ENCODE results near the gene GMDS. TPM values are rescaled to one million over a fixed set of nuclear protein-coding genes. Genes with fewer than 3 reads are reported as not detected.

GMDS gene
- total and polyA plus RNA-seq, 2 donors (not counting 1 experiment from before 2014, with no cell fraction given), result 12.7 to 34.5 TPM

DNA sequence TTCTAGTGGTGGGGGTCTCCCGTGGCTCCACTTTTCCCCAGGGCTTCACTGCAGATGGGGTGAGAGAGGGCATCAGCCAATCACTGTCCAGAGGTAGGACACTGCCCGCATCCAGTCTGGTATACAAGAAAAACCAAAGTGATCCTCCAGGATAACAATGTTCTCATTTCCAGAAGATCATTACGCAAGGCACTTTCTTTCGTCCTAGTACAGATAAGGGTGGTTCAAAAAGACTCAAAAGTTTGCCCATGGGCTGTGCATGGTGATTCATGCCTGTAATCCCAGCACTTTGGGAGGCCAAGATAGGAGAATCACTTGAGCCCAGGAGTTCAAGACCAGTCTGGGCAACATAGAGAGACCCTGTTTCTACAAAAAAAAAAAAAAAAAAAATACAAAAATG is 16.4 kb downstream of the GMDS start:
- DNase-seq (ENCODE audit: low read depth in 2 of 2), result no peak
- Histone ChIP-seq H2AFZ (ENCODE audit: low read length) (no peak overlapping the region), H3K4me3 (replicated peaks in 1 of 4; ENCODE audit: control extremely low read depth in 1 of 4, insufficient read depth in 1 of 4, low read depth in 3 of 4, low read length in 4 of 4) (no peak overlapping the region), H3K4me2 (ENCODE audit: extremely low read depth, insufficient read depth, low read length) (no peak overlapping the region), H3K9ac (ENCODE audit: insufficient read depth, low read length) (no peak overlapping the region), H3K27ac (ENCODE audit: insufficient read depth, low read length) (no peak overlapping the region), H3K79me2 (ENCODE audit: control insufficient read depth, insufficient read depth, low read length) (no peaks in the 10 kb centered on the region), H3K9me3 (ENCODE audit: control insufficient read depth, insufficient read depth, low read depth, low read length) (no peaks in the 10 kb centered on the region), H3K36me3 (ENCODE audit: control insufficient read depth, insufficient read depth, low read length) (no peaks in the 10 kb centered on the region), H3K27me3 (ENCODE audit: control insufficient read depth, insufficient read depth, low read length) (no peaks in the 10 kb centered on the region), H3K4me1 (ENCODE audit: control insufficient read depth, extremely low read depth, insufficient read depth, low read length) (peaks cover 3% of the 10 kb centered on the region), H4K20me1 (ENCODE audit: control insufficient read depth, extremely low read depth, insufficient read depth, low read length) (no peaks in the 10 kb centered on the region)
- TF ChIP-seq, protein P1, sequence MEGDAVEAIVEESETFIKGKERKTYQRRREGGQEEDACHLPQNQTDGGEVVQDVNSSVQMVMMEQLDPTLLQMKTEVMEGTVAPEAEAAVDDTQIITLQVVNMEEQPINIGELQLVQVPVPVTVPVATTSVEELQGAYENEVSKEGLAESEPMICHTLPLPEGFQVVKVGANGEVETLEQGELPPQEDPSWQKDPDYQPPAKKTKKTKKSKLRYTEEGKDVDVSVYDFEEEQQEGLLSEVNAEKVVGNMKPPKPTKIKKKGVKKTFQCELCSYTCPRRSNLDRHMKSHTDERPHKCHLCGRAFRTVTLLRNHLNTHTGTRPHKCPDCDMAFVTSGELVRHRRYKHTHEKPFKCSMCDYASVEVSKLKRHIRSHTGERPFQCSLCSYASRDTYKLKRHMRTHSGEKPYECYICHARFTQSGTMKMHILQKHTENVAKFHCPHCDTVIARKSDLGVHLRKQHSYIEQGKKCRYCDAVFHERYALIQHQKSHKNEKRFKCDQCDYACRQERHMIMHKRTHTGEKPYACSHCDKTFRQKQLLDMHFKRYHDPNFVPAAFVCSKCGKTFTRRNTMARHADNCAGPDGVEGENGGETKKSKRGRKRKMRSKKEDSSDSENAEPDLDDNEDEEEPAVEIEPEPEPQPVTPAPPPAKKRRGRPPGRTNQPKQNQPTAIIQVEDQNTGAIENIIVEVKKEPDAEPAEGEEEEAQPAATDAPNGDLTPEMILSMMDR (conservative IDR thresholded peaks at IDR 0.05 in 1 of 2, IDR thresholded peaks at IDR 0.05 in 1 of 2; ENCODE audit: low read depth in 1 of 2, low read length in 2 of 2), result no peak
- no peak for TF ChIP-seq EZH2 (IDR thresholded peaks at IDR 0.05; ENCODE audit: low read length, missing control alignments)

DNA sequence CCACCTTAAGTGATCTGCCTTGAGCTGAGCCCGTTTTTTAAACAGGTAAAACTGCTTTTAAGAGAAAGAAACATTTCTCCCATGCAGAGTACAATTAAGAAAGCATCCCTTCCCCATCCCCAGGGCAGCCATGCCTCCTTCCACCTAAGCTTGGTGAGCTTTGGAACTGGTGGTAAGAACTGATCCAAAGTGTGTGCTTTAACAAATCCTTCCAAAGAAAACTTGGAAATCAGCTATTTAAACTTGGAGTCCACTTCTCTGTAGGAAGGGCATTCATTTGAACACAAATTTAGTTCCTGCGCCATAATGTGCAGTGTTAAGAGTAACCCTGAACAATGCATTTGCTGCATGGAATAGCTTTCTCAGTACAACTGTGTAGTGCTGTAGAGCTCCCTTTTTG is 17.0 kb downstream of the GMDS start:
- H4K20me1 ChIP-seq (ENCODE audit: control insufficient read depth, extremely low read depth, insufficient read depth, low read length), result no peaks in the 10 kb centered on the region
- no peaks in the 10 kb centered on the region for H3K36me3 ChIP-seq (ENCODE audit: control insufficient read depth, insufficient read depth, low read length)
- H3K4me2 ChIP-seq (ENCODE audit: extremely low read depth, insufficient read depth, low read length), result no peak overlapping the region
- no peaks in the 10 kb centered on the region for H3K79me2 ChIP-seq (ENCODE audit: control insufficient read depth, insufficient read depth, low read length)
- no peak for DNase-seq (ENCODE audit: low read depth in 2 of 2)
- H3K4me3 ChIP-seq (replicated peaks in 1 of 4; ENCODE audit: control extremely low read depth in 1 of 4, insufficient read depth in 1 of 4, low read depth in 3 of 4, low read length in 4 of 4), result no peak overlapping the region
- TF ChIP-seq EZH2 (IDR thresholded peaks at IDR 0.05; ENCODE audit: low read length, missing control alignments), result no peak
- TF ChIP-seq, protein P1 (conservative IDR thresholded peaks at IDR 0.05 in 1 of 2, IDR thresholded peaks at IDR 0.05 in 1 of 2; ENCODE audit: low read depth in 1 of 2, low read length in 2 of 2), result no peak
- no peaks in the 10 kb centered on the region for H3K27me3 ChIP-seq (ENCODE audit: control insufficient read depth, insufficient read depth, low read length)
- H2AFZ ChIP-seq (ENCODE audit: low read length), result no peak overlapping the region
- H3K9me3 ChIP-seq (ENCODE audit: control insufficient read depth, insufficient read depth, low read depth, low read length), result no peaks in the 10 kb centered on the region
- no peak overlapping the region for H3K9ac ChIP-seq (ENCODE audit: insufficient read depth, low read length)
- peaks cover 3% of the 10 kb centered on the region for H3K4me1 ChIP-seq (ENCODE audit: control insufficient read depth, extremely low read depth, insufficient read depth, low read length)
- H3K27ac ChIP-seq (ENCODE audit: insufficient read depth, low read length), result no peak overlapping the region

DNA sequence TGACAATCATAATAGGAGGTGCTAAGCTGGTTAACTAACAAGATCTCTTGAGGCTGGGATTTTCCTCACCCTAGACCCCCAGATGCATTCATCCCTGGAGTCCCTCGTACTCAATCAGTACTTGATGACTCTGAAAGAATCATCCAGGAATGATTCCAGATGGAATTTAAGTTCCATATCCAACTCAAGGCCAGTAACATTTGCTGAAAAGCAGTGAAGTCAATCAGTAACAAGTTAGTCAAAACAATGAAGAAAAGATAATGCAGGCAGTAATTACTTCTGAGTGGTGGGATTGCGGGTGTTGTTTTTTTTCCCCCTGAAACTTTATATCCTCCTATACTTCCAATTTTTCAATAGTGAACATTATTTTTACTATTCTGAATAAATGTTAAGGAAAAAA is 18.6 kb downstream of the GMDS start:
- H4K20me1 ChIP-seq (ENCODE audit: control insufficient read depth, extremely low read depth, insufficient read depth, low read length), result no peaks in the 10 kb centered on the region
- H3K4me2 ChIP-seq (ENCODE audit: extremely low read depth, insufficient read depth, low read length), result no peak overlapping the region
- no peaks in the 10 kb centered on the region for H3K36me3 ChIP-seq (ENCODE audit: control insufficient read depth, insufficient read depth, low read length)
- TF ChIP-seq EZH2 (IDR thresholded peaks at IDR 0.05; ENCODE audit: low read length, missing control alignments), result no peak
- TF ChIP-seq, protein P1 (conservative IDR thresholded peaks at IDR 0.05 in 1 of 2, IDR thresholded peaks at IDR 0.05 in 1 of 2; ENCODE audit: low read depth in 1 of 2, low read length in 2 of 2), result no peak
- H3K27me3 ChIP-seq (ENCODE audit: control insufficient read depth, insufficient read depth, low read length), result no peaks in the 10 kb centered on the region
- H3K4me1 ChIP-seq (ENCODE audit: control insufficient read depth, extremely low read depth, insufficient read depth, low read length), result peaks cover 5% of the 10 kb centered on the region
- no peak for DNase-seq (ENCODE audit: low read depth in 2 of 2)
- H3K79me2 ChIP-seq (ENCODE audit: control insufficient read depth, insufficient read depth, low read length), result no peaks in the 10 kb centered on the region
- H3K9me3 ChIP-seq (ENCODE audit: control insufficient read depth, insufficient read depth, low read depth, low read length), result no peaks in the 10 kb centered on the region
- H2AFZ ChIP-seq (ENCODE audit: low read length), result no peak overlapping the region
- H3K27ac ChIP-seq (ENCODE audit: insufficient read depth, low read length), result no peak overlapping the region
- no peak overlapping the region for H3K9ac ChIP-seq (ENCODE audit: insufficient read depth, low read length)
- H3K4me3 ChIP-seq (replicated peaks in 1 of 4; ENCODE audit: control extremely low read depth in 1 of 4, insufficient read depth in 1 of 4, low read depth in 3 of 4, low read length in 4 of 4), result no peak overlapping the region

Data from fibroblast of lung (primary cell).